ENCODE measurements around the gene TAS2R8.

- no peak for TF ChIP-seq CTCF (conservative IDR thresholded peaks at IDR 0.05 in 1 of 2, IDR thresholded peaks at IDR 0.05 in 1 of 2; ENCODE audit: extremely low read depth in 1 of 2, insufficient read depth in 1 of 2, low read depth in 1 of 2, low read length in 2 of 2)
- TF ChIP-seq EZH2 (IDR thresholded peaks at IDR 0.05; ENCODE audit: borderline replicate concordance, low read length): no peak
Measured at GRCh38 chr12:10842862-10843261, 35.8 kb upstream of the TAS2R8 start.
